Measurements from ENCODE around the gene SHROOM3. TPM values are rescaled to one million over a fixed set of nuclear protein-coding genes. Genes with fewer than 3 reads are reported as not detected.

The SHROOM3 gene
- total RNA-seq, 1 donor from 2014 or later = 192 TPM

DNA sequence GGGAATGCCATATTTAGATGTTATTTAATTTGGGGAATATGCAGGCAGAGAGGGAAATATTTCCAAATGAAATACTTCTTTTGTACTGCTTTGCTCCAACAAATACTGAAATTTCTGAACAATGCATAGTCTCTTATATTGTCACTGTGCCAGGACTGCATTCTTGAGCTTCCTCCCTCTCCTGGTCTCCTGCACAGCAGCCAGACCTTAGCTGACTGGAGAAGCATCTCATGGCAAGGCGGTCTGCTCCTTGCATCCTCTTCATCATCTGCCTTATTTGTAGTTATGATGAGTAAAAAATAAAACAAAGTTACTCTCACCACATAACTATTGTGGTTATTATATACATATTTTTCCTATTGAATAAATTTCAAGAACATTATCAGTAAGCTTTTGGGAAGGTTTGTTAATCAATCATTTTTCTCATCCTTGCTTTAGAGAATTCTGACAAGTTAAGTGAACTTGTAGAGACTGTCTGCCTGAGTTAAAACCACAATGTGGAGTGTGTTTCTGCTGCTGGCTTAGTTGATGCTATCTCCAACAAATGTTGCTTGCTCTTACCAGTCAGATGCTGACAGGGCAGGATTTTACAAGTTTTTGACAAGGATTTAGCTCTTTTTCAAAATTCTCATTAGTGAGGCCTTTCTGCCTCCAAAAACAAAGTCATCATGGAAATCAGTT, 309.4 kb downstream of the SHROOM3 start:
- intact Hi-C loops (cut with DNase I) = no loop called here
- Histone ChIP-seq H3K36me3 (peaks cover 22 to 23% of the 10 kb centered on the region in 2 donors), H3K4me1 (peaks cover 11 to 45% of the 10 kb centered on the region in 2 donors), H3K4me3 (peak overlapping the region; percentile 9 to 54), H3K27me3 (no peaks in the 10 kb centered on the region), H3K9me3 (no peaks in the 10 kb centered on the region), H3K27ac (peak overlapping the region; percentile 92 to 97)
- TF ChIP-seq, protein P1, sequence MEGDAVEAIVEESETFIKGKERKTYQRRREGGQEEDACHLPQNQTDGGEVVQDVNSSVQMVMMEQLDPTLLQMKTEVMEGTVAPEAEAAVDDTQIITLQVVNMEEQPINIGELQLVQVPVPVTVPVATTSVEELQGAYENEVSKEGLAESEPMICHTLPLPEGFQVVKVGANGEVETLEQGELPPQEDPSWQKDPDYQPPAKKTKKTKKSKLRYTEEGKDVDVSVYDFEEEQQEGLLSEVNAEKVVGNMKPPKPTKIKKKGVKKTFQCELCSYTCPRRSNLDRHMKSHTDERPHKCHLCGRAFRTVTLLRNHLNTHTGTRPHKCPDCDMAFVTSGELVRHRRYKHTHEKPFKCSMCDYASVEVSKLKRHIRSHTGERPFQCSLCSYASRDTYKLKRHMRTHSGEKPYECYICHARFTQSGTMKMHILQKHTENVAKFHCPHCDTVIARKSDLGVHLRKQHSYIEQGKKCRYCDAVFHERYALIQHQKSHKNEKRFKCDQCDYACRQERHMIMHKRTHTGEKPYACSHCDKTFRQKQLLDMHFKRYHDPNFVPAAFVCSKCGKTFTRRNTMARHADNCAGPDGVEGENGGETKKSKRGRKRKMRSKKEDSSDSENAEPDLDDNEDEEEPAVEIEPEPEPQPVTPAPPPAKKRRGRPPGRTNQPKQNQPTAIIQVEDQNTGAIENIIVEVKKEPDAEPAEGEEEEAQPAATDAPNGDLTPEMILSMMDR (IDR thresholded peaks at IDR 0.05) = no peak
- DNase-seq (ENCODE audit: low spot score in 2 of 2) = no peak

DNA sequence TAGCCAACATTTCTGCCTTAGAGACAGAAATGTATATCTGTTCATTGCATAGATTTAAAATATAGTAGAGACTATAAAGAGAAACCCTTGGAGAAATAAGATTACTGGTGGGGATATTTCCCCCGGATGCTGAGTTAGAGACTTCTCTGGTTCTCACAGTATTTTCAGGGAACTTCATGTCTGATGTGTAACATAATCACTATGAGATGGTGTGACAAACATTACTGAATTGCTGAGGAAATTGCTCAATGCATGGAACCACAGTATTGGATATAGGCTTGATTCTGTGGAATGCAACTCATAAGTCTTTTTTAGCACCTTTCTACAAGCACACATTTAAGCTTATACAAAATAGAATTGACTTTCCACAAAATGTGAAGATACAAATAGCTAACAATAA, 310.2 kb downstream of the SHROOM3 start:
- H3K27ac ChIP-seq = peak overlapping the region; percentile 38 to 92
- H3K36me3 ChIP-seq = peaks cover 13 to 17% of the 10 kb centered on the region in 2 donors
- DNase-seq (ENCODE audit: low spot score in 2 of 2) = no peak
- H3K4me1 ChIP-seq = peaks cover 6 to 37% of the 10 kb centered on the region in 2 donors
- H3K27me3 ChIP-seq = no peaks in the 10 kb centered on the region
- peak overlapping the region in 1 of 2 donors; percentile 54 for H3K4me3 ChIP-seq
- intact Hi-C loops (cut with DNase I) = no loop called here
- no peaks in the 10 kb centered on the region for H3K9me3 ChIP-seq
- TF ChIP-seq, protein P1 (IDR thresholded peaks at IDR 0.05) = no peak

DNA sequence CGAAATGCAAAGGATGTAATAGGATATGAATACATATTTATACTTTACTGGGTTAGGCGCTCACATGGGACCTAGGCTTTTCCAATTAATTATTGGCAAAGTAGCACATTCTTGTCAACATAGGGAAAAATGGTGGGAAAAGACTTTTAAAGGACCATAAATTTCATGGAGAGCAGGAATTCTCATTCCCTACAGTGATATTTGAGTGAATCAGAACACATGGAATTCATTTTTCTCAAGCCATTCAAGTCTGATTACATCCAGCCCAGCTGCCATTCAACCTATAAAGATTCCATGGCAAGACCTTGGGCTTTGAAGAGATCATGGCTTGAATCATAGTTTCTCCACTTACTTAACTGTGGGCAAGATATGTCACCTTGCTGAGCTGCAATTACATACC, 312.5 kb downstream of the SHROOM3 start:
- Histone ChIP-seq H3K9me3 (no peaks in the 10 kb centered on the region), H3K27ac (peak overlapping the region in 1 of 2 donors; percentile 49), H3K4me3 (no peak overlapping the region), H3K36me3 (peaks cover 0 to 10% of the 10 kb centered on the region in 2 donors), H3K4me1 (peaks cover 4 to 36% of the 10 kb centered on the region in 2 donors), H3K27me3 (no peaks in the 10 kb centered on the region)
- TF ChIP-seq, protein P1 (IDR thresholded peaks at IDR 0.05) = no peak
- intact Hi-C loops (cut with DNase I) = no loop called here
- DNase-seq (ENCODE audit: low spot score in 2 of 2) = no peak

DNA sequence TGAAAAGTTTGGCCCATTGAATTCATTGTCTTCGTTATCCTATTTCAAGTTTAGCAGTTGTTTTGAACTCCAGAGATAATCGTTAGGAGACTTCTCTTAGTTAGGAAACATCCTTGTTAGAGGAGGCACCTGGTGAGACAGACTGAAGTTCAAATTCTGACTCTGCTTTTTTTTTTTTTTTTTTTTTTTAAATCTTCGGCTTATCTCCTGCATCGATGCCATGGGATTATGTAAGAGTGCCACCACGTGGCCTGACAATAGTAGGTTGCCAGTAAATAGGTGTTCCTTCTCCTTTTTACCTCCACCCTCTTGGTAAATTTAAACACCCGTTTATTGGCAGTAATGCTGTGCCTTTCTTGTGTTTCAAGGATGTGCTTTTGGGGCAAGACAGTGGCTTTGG, 313.6 kb downstream of the SHROOM3 start:
- no peaks in the 10 kb centered on the region for H3K27me3 ChIP-seq
- H3K9me3 ChIP-seq = no peaks in the 10 kb centered on the region
- TF ChIP-seq, protein P1 (IDR thresholded peaks at IDR 0.05) = peak in 2 of 3 experiments; percentile 16 to 38
- H3K27ac ChIP-seq = no peak overlapping the region
- H3K36me3 ChIP-seq = peaks cover 0 to 10% of the 10 kb centered on the region in 2 donors
- H3K4me1 ChIP-seq = peaks cover 4 to 40% of the 10 kb centered on the region in 2 donors
- DNase-seq (ENCODE audit: low spot score in 2 of 2) = no peak
- intact Hi-C loops (cut with DNase I) = no loop called here
- H3K4me3 ChIP-seq = no peak overlapping the region

DNA sequence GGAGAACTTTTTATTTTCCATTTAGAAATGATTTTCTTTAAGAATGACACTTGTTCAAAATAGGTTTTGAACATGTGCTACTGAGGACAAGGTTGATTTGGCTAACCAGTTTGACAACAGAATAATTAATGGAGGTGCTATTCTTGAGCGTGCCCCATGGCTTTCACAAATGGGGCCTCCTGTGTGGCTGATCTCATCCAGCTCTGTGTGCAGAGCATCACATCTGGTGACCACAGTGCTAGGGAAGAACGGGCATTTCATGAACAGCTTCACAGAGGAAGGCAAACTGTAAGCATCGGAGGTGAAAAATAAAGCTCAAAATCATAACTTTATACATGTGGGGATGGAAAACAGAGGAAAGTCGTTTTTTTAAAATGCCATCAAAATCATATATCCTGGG, 314.3 kb downstream of the SHROOM3 start:
- no peak for DNase-seq (ENCODE audit: low spot score in 2 of 2)
- no peak overlapping the region for H3K27ac ChIP-seq
- no peaks in the 10 kb centered on the region for H3K27me3 ChIP-seq
- intact Hi-C loops (cut with DNase I) = no loop called here
- peaks cover 3 to 10% of the 10 kb centered on the region in 2 donors for H3K36me3 ChIP-seq
- no peak overlapping the region for H3K4me3 ChIP-seq
- peaks cover 4 to 43% of the 10 kb centered on the region in 2 donors for H3K4me1 ChIP-seq
- TF ChIP-seq, protein P1 (IDR thresholded peaks at IDR 0.05) = no peak
- H3K9me3 ChIP-seq = no peaks in the 10 kb centered on the region

All from ascending aorta (tissue), 2 donors.